ENCODE measurements around the gene GLYATL1B. TPM values are rescaled to one million over a fixed set of nuclear protein-coding genes. Genes with fewer than 3 reads are reported as not detected.
A peak's percentile ranks its signal among the peaks of the same experiment; 100 is the strongest.

The GLYATL1B gene
- total and polyA plus RNA-seq, 10 of the 15 experiments (the other 5 are each of a cell fraction or from before 2014, with no cell fraction given) = 0.10 to 1.7 (median 0.24) TPM; not detected in 4

DNA sequence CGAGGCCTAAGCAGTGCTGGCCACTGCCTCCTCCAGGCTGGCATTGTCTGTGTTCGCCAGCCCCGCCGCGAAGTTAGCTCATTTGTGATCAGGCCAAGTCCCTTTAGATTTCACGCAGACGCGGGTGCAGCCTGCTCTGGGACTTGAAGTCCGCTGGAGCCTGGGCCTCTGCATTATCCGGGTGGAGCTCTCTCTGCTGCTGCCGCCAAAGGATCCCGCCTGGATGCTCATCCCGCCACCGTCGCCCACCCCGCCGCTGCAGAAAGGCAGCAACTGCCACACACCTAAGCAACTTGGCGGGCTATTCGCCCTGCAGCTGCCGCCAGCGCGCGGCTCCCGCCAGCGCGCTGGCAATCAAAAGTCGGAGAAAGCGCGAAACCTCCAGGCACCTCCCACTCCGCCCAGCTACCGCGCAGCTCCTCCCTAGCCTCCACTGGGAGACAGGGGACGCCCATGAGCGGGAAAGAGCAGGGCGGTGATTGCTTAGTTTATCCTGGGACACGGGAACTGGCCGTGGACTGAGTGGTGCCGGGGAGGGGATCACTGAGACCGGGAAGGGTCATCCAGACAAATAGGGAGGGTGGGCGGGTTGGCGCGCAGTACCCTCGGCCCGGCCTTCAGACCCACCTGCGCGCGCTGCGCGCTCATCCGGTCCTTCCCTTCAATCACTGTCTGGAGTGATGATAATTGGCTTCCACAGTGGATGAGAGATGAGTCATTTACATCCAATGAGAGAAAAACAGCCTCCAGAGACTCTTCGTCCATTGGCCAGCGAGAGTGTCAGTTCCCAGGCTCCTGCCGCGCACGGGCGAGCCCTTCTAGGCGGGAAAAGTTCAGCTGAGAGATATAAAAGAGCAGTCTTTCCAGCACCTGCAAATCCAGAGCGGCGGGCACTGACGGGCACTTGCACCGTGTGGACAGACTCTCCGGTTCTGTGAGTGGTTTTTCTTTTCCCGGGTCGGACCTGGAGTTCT, 20.5 kb downstream of the GLYATL1B start, which contains the start of gene FAM111B (continued):
- TF ChIP-seq KDM1A (IDR thresholded peaks at IDR 0.05; ENCODE audit: borderline replicate concordance) = no peak
- no peak for TF ChIP-seq ZNF217 (IDR thresholded peaks at IDR 0.05)
- no peak for TF ChIP-seq ZNF24 (IDR thresholded peaks at IDR 0.05)
- TF ChIP-seq IRF3 (IDR thresholded peaks at IDR 0.05) = peak; percentile 58; the same call in 1 of the 2 replicates
- 0 out of 2 replicates have a peak, but pooled peaks have one; percentile 6 for TF ChIP-seq RUNX3 (IDR thresholded peaks at IDR 0.05; ENCODE audit: low read length)
- TF ChIP-seq POLR2AphosphoS2 (IDR thresholded peaks at IDR 0.05; ENCODE audit: low read depth, low read length) = no peak
- no peak for TF ChIP-seq ETV6 (conservative IDR thresholded peaks at IDR 0.05 in 1 of 2, IDR thresholded peaks at IDR 0.05 in 1 of 2; ENCODE audit: borderline replicate concordance in 1 of 2, low read depth in 1 of 2)
- TF ChIP-seq, protein P1, sequence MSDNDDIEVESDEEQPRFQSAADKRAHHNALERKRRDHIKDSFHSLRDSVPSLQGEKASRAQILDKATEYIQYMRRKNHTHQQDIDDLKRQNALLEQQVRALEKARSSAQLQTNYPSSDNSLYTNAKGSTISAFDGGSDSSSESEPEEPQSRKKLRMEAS (IDR thresholded peaks at IDR 0.05; ENCODE audit: low read depth, low read length) = peak; percentile 12; the same call in 1 of the 2 replicates
- TF ChIP-seq RAD21 (IDR thresholded peaks at IDR 0.05; ENCODE audit: insufficient read depth, low read depth, low read length) = no peak
- TF ChIP-seq ELK1 (IDR thresholded peaks at IDR 0.05; ENCODE audit: low read depth, low read length) = no peak
- peak; percentile 94 for TF ChIP-seq SP1 (IDR thresholded peaks at IDR 0.05; ENCODE audit: low read depth, low read length)
- peak; percentile 65; the same call in 1 of the 2 replicates for TF ChIP-seq TCF12 (IDR thresholded peaks at IDR 0.05; ENCODE audit: low read depth, low read length)
- no peak for TF ChIP-seq NBN (IDR thresholded peaks at IDR 0.05)
- TF ChIP-seq ZNF274 (IDR thresholded peaks at IDR 0.05; ENCODE audit: insufficient read depth, insufficient read length) = no peak
- no peak; the same call in 1 of the 2 replicates for TF ChIP-seq NFYA (IDR thresholded peaks at IDR 0.05; ENCODE audit: borderline replicate concordance, low read depth, low read length)
- TF ChIP-seq, protein P2, sequence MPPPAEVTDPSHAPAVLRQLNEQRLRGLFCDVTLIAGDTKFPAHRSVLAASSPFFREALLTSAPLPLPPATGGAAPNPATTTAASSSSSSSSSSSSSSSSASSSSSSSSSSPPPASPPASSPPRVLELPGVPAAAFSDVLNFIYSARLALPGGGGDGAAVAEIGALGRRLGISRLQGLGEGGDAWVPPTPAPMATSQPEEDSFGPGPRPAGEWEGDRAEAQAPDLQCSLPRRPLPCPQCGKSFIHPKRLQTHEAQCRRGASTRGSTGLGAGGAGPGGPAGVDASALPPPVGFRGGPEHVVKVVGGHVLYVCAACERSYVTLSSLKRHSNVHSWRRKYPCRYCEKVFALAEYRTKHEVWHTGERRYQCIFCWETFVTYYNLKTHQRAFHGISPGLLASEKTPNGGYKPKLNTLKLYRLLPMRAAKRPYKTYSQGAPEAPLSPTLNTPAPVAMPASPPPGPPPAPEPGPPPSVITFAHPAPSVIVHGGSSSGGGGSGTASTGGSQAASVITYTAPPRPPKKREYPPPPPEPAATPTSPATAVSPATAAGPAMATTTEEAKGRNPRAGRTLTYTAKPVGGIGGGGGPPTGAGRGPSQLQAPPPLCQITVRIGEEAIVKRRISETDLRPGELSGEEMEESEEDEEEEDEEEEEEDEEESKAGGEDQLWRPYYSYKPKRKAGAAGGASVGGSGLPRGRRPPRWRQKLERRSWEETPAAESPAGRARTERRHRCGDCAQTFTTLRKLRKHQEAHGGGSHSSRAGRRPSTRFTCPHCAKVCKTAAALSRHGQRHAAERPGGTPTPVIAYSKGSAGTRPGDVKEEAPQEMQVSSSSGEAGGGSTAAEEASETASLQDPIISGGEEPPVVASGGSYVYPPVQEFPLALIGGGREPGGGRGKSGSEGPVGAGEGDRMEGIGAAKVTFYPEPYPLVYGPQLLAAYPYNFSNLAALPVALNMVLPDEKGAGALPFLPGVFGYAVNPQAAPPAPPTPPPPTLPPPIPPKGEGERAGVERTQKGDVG (CRISPR knock-in tag; IDR thresholded peaks at IDR 0.05) = no peak
- peak; percentile 17; the same call in 1 of the 2 replicates for TF ChIP-seq CREM (IDR thresholded peaks at IDR 0.05; ENCODE audit: low read depth)
- no peak for TF ChIP-seq WRNIP1 (IDR thresholded peaks at IDR 0.05; ENCODE audit: borderline replicate concordance, low read depth, low read length)
- no peak for TF ChIP-seq NFXL1 (IDR thresholded peaks at IDR 0.05; ENCODE audit: borderline replicate concordance)
- TF ChIP-seq, protein P3, sequence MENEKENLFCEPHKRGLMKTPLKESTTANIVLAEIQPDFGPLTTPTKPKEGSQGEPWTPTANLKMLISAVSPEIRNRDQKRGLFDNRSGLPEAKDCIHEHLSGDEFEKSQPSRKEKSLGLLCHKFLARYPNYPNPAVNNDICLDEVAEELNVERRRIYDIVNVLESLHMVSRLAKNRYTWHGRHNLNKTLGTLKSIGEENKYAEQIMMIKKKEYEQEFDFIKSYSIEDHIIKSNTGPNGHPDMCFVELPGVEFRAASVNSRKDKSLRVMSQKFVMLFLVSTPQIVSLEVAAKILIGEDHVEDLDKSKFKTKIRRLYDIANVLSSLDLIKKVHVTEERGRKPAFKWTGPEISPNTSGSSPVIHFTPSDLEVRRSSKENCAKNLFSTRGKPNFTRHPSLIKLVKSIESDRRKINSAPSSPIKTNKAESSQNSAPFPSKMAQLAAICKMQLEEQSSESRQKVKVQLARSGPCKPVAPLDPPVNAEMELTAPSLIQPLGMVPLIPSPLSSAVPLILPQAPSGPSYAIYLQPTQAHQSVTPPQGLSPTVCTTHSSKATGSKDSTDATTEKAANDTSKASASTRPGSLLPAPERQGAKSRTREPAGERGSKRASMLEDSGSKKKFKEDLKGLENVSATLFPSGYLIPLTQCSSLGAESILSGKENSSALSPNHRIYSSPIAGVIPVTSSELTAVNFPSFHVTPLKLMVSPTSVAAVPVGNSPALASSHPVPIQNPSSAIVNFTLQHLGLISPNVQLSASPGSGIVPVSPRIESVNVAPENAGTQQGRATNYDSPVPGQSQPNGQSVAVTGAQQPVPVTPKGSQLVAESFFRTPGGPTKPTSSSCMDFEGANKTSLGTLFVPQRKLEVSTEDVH (IDR thresholded peaks at IDR 0.05; ENCODE audit: low read depth, partially characterized antibody) = peak; percentile 94
- TF ChIP-seq BMI1 (IDR thresholded peaks at IDR 0.05; ENCODE audit: borderline replicate concordance) = no peak

Measured in GM12878 (cell line).